ENCODE data around the gene NEMF.

Gene NEMF

GRCh38 chr14:49867831-49868719, 15.5 kb upstream of the NEMF start:
- peak; percentile 64 for TF ChIP-seq USF1 (IDR thresholded peaks at IDR 0.05)
- TF ChIP-seq EP300 (IDR thresholded peaks at IDR 0.05; ENCODE audit: borderline replicate concordance): no peak; the same call in 1 of the 2 replicates
- TF ChIP-seq RAD21 (IDR thresholded peaks at IDR 0.05; ENCODE audit: low read depth): peak; percentile 23; the same call in 1 of the 2 replicates
- TF ChIP-seq TCF12 (IDR thresholded peaks at IDR 0.05; ENCODE audit: low read depth): no peak
- no peak for TF ChIP-seq CREB1 (IDR thresholded peaks at IDR 0.05; ENCODE audit: low read depth)
- TF ChIP-seq TEAD4 (IDR thresholded peaks at IDR 0.05): peak; percentile 29; the same call in 1 of the 2 replicates
- TF ChIP-seq YY1 (IDR thresholded peaks at IDR 0.05; ENCODE audit: low read depth): no peak
- TF ChIP-seq ZBTB7A (IDR thresholded peaks at IDR 0.05; ENCODE audit: low read depth): peak; percentile 77; the same call in 1 of the 2 replicates
- 0 out of 2 replicates have a peak, but pooled peaks have one; percentile 19 for TF ChIP-seq EGR1 (IDR thresholded peaks at IDR 0.05)
- TF ChIP-seq TAF1 (IDR thresholded peaks at IDR 0.05; ENCODE audit: low read depth): peak; percentile 26

GRCh38 chr14:49865431-49865859, 12.9 kb upstream of the NEMF start:
- TF ChIP-seq RAD21 (IDR thresholded peaks at IDR 0.05; ENCODE audit: low read depth) (peak; percentile 78), TCF12 (IDR thresholded peaks at IDR 0.05; ENCODE audit: low read depth) (no peak), MAX (IDR thresholded peaks at IDR 0.05) (no peak)

- TF ChIP-seq MAX (IDR thresholded peaks at IDR 0.05): no peak
- no peak for TF ChIP-seq TCF12 (IDR thresholded peaks at IDR 0.05; ENCODE audit: low read depth)
- TF ChIP-seq REST (IDR thresholded peaks at IDR 0.05; ENCODE audit: low read depth): no peak
- TF ChIP-seq ZBTB7A (IDR thresholded peaks at IDR 0.05; ENCODE audit: low read depth): no peak
- no peak for TF ChIP-seq EGR1 (IDR thresholded peaks at IDR 0.05)
- TF ChIP-seq CREB1 (IDR thresholded peaks at IDR 0.05; ENCODE audit: low read depth): no peak
- no peak for TF ChIP-seq TAF1 (IDR thresholded peaks at IDR 0.05; ENCODE audit: low read depth)
- TF ChIP-seq CEBPB (IDR thresholded peaks at IDR 0.05): no peak
- TF ChIP-seq USF1 (IDR thresholded peaks at IDR 0.05): no peak
- no peak for TF ChIP-seq NFIC (IDR thresholded peaks at IDR 0.05)
- TF ChIP-seq FOXM1 (IDR thresholded peaks at IDR 0.05; ENCODE audit: borderline replicate concordance, low read depth): no peak
Measured at GRCh38 chr14:49863487-49864281, 11.1 kb upstream of the NEMF start.

- TF ChIP-seq YY1 (IDR thresholded peaks at IDR 0.05; ENCODE audit: low read depth) (peak; percentile 93), TCF12 (IDR thresholded peaks at IDR 0.05; ENCODE audit: low read depth) (peak; percentile 36; the same call in 1 of the 2 replicates), NFIC (IDR thresholded peaks at IDR 0.05) (0 out of 2 replicates have a peak, but pooled peaks have one; percentile 2), CREB1 (IDR thresholded peaks at IDR 0.05; ENCODE audit: low read depth) (no peak), EP300 (IDR thresholded peaks at IDR 0.05; ENCODE audit: borderline replicate concordance) (no peak), EGR1 (IDR thresholded peaks at IDR 0.05) (no peak), REST (IDR thresholded peaks at IDR 0.05; ENCODE audit: low read depth) (no peak), RAD21 (IDR thresholded peaks at IDR 0.05; ENCODE audit: low read depth) (peak; percentile 49), ZBTB7A (IDR thresholded peaks at IDR 0.05; ENCODE audit: low read depth) (no peak), TEAD4 (IDR thresholded peaks at IDR 0.05) (peak; percentile 49), TAF1 (IDR thresholded peaks at IDR 0.05; ENCODE audit: low read depth) (peak; percentile 50), MAX (IDR thresholded peaks at IDR 0.05) (peak; percentile 8; the same call in 1 of the 2 replicates), FOXM1 (IDR thresholded peaks at IDR 0.05; ENCODE audit: borderline replicate concordance, low read depth) (no peak), CEBPB (IDR thresholded peaks at IDR 0.05) (no peak), USF1 (IDR thresholded peaks at IDR 0.05) (no peak)
Measured at GRCh38 chr14:49862089-49862673, 9.6 kb upstream of the NEMF start.
